ENCODE data around the gene LYPD8.

- TF ChIP-seq CTCF (IDR thresholded peaks at IDR 0.05) (no peak), SIN3A (IDR thresholded peaks at IDR 0.05; ENCODE audit: borderline replicate concordance, insufficient read depth, low read depth, low read length) (no peak), POLR2AphosphoS5 (IDR thresholded peaks at IDR 0.05; ENCODE audit: low read depth, low read length) (no peak), TCF7L2 (IDR thresholded peaks at IDR 0.05; ENCODE audit: low read depth, low read length) (no peak)
These were observed 43.2 kb upstream of the LYPD8 start for GRCh38 chr1:248798791-248799190.

Data from Panc1 (cell line).